Embryonic facial prominence (tissue), 1 donor: Measurements from ENCODE around the gene ZSWIM2.
"Not testable (repeated sequence)": the region's sequence is repeated elsewhere in the genome, so short reads cannot be mapped to it uniquely, and the experiment has no call there.

Experiments
- DNase-seq: peaks from one replicate; pipeline ENCODE4 v3.0.0-alpha.2; 2016; ENCODE audit errors: extremely low spot score

The ZSWIM2 gene, protein sequence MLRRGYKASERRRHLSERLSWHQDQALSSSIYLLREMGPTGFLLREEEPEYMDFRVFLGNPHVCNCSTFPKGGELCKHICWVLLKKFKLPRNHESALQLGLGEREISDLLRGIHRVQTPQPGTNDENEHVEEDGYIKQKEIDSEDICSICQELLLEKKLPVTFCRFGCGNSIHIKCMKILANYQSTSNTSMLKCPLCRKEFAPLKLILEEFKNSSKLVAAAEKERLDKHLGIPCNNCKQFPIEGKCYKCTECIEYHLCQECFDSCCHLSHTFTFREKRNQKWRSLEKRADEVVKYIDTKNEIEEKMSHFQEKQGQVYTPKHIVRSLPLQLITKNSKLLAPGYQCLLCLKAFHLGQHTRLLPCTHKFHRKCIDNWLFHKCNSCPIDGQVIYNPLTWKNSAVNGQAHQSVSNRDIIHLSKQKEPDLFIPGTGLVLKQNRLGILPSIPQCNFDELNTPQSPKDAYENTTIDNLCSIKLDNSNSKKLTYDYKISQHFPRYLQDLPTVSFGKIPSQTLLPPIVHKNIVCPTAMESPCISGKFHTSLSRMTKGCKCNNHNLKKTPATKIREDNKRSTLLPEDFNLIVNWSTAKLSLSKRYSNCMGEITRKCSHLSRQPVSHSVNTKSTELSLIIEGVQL

GRCh38 chr2:186848873-186849578 lies at the start of gene ZSWIM2:
Gene ZSWIM2, minus strand, starts transcription at chr2:186849170. Its CDS starts 40 bp downstream, at chr2:186849130.
- DNase-seq = peak; percentile 54

DNA sequence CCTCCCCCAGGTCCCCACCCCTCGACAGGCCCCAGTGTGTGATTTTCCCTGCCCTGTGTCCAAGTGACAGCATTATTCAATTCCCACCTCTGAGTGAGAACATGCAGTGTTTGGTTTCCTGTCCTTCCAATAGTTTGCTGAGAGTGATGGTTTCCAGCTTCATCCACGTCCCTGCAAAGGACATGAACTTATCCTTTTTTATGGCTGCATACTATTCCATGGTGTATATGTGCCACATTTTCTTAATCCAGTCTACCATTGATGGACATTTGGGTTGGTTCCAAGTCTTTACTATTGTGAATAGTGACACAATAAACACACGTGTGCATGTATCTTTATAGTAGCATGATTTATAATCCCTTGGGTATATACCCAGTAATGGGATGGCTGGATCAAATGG lies 47.2 kb upstream of the ZSWIM2 start:
- DNase-seq = not testable (repeated sequence)

DNA sequence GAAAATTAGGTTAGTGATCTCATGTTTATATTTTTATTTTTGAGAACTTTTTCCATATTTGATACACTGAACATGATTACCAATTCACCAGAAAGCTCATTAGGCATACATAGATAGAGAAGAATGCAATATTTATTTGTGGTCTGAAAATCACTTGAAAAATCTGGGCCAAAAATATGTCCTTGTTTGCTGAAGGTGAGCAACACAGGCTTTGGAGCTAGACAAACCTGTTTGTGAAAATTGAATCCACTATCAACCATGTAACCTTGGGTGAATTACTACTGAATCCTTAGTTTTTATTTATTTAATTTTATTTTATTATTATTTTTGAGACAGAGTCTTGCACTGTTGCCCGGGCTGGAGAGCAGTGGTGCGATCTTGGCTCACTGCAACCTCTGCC lies 46.5 kb upstream of the ZSWIM2 start:
- no peak for DNase-seq

GRCh38 chr2:186894478-186894877 lies 45.5 kb upstream of the ZSWIM2 start:
- no peak for DNase-seq

- DNase-seq = no peak
Observed at GRCh38 chr2:186892821-186893220, 43.9 kb upstream of the ZSWIM2 start.

DNA sequence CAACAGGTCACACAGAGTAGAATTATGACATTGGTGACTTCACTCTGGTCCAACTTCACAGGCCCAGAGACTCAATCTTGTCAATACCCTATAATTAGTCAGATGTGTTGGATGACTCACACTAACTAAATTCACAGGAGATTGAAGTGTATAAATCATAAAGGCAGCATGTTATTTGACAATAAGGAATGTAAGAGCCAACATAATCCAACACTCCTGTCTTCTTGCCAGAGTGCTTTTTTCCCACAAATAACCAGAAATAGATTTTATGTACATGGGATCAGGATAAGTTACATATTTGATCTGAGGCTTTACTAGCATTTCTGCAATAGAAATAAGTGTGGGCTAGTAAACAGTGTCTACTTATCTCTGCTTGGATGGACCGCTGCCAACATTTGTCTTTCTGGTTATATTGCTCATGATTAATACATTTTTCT lies 42.2 kb upstream of the ZSWIM2 start:
- DNase-seq = no peak

- DNase-seq = no peak
Observed at GRCh38 chr2:186889101-186889879, 40.3 kb upstream of the ZSWIM2 start.

DNA sequence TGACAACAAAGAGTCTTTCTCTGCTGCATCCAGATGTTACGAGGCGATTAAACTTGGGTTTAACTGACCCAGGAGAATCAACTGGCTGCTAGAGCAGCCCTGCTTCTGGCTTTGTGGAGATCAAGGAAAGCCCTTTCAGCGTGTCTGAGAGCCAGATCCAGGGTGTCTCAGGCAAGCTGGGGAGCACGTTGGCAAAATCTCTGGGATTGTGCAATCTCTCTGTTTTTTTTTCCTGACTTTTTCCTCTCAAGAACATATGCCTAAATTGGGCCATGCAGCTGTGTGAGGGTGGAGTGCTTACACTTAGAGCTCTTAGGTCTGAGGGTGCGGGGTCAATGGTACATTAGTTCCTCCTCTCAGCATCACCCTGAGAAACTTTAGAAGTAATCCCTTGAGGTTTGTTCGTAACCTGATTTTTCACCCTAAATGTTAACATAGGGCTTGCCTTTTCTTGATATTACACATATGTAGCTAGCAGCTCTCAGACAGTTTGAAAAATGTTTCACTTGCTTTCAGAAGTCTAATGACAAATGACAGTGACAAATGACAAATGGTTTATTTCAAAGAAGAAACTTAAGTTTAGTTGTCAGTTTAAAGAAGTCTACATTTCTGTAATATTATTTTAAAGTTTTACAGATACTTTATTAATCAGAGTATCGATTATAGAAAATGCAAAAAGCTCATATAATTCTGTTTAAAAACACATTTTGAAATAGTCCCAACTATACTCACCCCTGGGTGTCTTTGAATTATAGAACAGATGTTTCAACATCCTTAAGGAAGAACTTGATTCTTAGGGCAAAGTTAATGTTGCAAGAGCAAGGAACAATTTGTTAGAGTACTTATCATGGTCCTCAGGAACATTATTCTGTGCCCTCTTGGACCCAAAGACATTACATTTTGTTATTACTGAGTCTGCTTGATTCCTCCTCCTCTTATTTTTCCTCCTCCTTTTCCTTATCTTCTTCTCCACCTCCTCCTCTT lies 38.4 kb upstream of the ZSWIM2 start:
- no peak for DNase-seq

GRCh38 chr2:186884587-186884986 lies 35.6 kb upstream of the ZSWIM2 start:
- no peak for DNase-seq

GRCh38 chr2:186883666-186884065 lies 34.7 kb upstream of the ZSWIM2 start:
- DNase-seq = no peak

DNA sequence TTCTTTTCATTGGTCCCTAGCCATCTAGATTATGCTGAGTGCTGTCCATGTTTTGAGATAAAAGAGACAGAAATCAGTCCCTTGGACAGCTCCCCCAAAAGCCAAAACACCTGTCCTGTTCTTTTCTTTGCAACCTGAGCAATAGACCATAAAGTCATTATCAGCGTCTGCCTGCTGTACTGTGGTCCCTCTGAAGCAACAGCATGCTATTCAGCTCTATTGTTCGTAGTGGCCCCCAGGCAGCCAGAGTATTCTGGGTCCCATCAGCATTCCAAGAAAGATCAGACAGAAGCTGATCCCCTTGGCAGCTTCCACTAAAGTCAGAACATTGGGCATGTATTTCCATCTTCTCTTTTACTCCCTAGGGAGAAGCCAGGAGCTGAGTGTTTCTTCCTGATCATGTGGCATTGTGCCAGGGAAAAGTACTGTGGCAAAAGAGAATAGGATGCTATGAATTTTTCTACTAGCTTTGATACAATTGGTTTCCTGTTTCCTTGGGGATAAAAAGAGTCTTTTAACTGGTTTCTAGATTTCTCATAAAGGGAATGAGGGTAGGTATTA lies 33.6 kb upstream of the ZSWIM2 start:
- no peak for DNase-seq

GRCh38 chr2:186881660-186882059 lies 32.7 kb upstream of the ZSWIM2 start:
- no peak for DNase-seq

- DNase-seq = no peak
Observed at GRCh38 chr2:186879312-186879711, 30.3 kb upstream of the ZSWIM2 start.

GRCh38 chr2:186874713-186875112 lies 25.7 kb upstream of the ZSWIM2 start:
- DNase-seq = no peak

DNA sequence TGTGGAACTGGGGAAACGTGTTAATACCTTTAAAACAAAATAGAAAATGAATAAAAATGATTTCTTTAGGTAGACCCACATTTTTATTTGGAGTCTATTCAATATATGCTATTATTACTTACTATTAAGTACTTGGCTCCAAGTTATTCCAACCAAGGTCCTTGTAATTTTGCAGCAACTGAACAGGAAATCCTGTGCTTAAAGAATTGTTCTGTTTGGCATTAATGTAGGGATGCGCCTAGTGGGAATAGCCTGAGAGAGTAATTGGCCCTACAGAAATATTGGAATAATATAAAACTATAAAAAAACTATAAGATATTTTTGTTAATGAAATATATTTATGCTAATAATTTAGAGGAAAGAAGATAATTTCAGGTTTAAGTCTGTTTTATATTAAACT lies 22.9 kb upstream of the ZSWIM2 start:
- no peak for DNase-seq

DNA sequence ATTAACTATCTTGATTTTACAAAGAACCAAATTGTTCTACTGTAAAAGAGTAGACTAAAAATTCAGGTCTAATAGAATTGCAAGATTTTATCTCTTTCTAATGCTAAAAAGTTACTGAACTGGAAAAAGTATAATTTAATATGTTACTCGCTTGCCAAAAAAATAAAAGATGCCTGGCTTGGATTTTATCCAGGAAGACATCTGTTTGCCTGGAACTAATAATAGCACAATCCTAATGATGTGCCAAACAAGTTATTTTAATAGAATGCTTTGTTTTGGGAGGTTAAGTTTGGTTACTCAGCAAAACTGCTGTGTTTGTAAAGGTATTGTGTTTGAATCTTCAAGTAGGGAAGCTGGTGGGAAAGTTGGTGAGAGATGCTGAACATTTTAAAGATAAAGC lies 19.4 kb upstream of the ZSWIM2 start:
- DNase-seq = no peak

DNA sequence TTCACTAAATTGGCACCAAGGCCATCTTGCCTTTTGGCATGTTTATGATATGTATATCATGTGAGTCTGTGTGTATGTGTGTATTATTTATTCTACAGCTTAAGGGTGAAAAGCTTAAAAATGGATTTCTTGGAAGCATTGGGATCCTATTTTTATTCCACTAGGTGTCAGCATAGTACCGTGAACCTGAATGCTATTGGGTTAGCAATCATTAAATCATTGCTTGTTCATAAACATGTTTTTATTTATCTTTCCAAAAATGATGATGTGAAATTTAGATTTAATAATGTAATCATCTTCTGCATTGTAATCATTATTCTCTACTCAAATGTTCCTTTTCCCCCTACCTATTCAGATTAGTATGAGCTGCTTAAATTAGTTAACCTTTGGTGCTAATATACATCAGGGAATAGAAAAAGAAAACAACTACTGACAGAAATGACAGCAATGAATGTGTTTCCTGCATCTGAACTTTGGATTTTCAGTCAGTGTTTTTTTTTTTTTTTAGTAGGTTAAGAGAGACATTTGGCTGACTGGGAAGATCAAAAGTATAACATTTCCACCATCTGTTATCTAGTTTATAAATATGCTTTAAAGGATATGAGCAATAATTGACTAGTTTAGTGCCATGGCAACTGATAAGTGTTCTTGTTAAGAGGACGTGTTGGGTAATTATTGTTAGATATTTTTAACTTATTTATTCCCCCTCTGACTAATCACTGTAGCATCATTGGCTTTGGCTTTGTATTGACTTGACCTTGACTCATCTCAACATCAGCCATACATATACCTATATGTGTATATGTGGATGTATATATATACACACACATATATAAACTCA lies 14.1 kb upstream of the ZSWIM2 start:
- no peak for DNase-seq

- no peak for DNase-seq
Observed at GRCh38 chr2:186855216-186855615, 6.2 kb upstream of the ZSWIM2 start.

- DNase-seq = no peak
Observed at GRCh38 chr2:186853951-186854350, 5.0 kb upstream of the ZSWIM2 start.
